ENCODE results near the gene CEBPE.
"Not testable (repeated sequence)": the region's sequence is repeated elsewhere in the genome, so short reads cannot be mapped to it uniquely, and the experiment has no call there.

The CEBPE gene

DNA sequence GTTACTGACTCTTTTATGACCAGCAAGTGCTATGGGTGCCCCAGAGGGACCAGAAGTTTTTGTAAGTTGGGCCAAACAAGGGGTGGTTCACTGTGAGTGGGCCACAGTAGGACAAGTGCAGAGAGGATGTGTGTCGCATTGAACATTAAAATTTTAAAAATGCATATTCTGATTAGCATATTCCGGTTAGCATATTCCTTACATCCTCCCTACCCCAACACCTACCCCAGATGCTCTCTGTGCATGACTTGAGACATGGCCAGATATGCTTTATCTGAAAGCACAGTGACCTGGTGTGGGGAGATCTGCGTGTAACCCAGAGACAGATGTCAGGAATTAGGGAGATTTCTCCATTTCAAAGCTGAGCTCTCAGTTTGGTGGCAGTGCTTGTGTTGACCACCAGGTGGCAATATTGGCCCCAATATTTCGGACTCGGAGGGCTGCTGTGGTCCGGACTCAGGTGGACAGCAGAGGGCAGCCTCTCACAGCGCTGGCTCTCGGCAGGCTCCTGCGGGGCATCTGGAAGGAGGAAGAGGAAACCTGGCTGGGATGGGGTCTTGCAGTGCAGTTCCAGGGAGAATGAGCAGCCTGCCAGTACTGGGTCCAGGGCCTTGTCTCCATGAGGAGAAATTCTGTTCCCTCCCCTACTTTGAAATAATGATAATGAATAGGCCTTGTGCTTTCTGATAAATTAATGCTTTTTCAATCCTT, 1.6 kb upstream of the CEBPE start:
- DNase-seq: peak; percentile 15 to 85 (median 78)

DNA sequence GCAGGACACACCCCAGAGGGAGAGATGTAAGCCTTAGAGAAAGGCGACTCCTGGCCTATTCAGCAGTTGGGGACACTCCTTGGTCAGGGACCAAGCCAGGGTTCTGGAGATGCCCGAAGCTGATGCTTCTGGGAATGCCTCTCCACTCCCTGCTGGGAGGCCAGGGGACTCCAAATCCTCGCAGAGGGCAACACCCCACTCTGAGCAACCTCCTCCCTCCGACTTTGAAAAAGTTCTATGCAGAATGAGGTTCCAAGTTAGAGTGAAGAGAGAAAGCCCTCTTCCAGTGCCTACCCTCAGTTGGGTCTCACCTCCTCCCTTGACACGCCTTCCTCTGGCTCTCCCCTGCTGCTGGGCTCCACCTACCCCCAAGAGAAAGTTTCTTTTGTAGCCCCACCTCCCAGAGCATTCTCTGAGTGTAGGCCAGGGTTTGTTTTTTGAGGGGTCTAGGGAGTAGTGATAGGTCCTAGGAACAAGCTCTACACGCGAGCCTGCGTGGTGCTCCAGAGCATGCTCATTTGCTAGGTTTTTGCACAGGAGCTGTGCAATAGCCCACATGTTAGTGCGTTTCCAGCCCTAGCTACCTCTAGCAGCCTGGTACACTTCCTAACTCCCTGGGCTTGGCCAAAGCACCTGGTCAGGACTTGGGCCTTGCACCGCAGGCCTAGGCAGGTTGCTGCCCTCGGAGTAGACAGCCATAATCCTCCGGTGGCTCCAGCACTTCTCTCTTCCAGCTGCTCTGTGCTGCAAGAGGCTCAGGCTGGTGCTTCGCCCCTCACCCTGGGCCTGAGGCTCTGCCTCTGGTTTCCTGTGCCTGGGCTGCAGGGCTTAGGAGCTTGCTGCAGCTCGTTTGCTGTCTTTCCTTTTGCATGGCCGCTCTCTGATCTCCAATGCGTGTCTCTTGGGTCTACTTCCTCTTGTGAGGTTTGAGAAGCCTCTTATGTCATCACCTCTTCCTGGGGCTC, 590 bp upstream of the CEBPE start:
- peak in 3 of 14 donors; percentile 9 to 25 (median 17) for DNase-seq

- DNase-seq: no peak
Observed at GRCh38 chr14:23117371-23118020, 1.6 kb downstream of the CEBPE start.

- no peak for DNase-seq
Observed at GRCh38 chr14:23115918-23116317, 3.1 kb downstream of the CEBPE start.

GRCh38 chr14:23115039-23115731, 3.9 kb downstream of the CEBPE start:
- no peak for DNase-seq

DNA sequence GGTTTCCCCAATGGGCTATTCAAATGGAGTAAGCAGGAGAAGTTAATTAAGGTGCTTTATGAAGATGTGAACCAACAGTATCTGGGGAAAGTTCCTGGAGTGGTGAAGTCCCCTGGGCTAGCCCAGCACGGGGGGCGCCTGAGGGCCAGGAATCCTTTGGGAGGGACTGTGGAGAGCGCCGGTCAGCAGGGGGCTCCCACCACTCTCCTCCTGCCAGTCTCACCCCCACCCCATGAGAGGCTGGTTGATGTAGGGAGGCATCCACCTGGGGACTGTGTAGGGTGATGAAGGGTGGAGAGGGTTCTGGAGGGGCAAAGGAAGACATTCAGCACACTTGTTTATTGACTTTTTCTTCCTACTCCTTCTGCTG, 4.4 kb downstream of the CEBPE start:
- DNase-seq: no peak

DNA sequence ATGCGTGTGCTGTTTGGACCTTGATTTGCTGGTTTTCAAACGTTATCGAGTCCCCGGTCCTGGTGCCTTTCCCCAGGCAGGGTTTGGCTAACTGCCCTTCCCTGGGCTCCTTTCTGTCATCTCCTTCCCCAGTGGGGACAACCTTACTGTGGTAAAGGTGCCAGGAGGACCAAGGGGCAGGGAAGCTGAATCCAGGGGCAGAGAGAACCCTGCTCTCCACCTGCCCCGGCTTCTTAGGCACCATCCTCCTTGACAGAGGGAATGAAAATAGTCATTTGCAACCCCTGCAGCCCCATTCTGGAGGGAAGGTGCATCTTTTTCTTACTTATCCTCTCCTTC, 5.0 kb downstream of the CEBPE start:
- no peak for DNase-seq

- DNase-seq: no peak
Observed at GRCh38 chr14:23113431-23114119, 5.5 kb downstream of the CEBPE start.

GRCh38 chr14:23112359-23113178, 6.5 kb downstream of the CEBPE start:
- no peak for DNase-seq

- no peak for DNase-seq
Observed at GRCh38 chr14:23110579-23111365, 8.3 kb downstream of the CEBPE start.

- DNase-seq: no peak
Observed at GRCh38 chr14:23109769-23110168, 9.3 kb downstream of the CEBPE start.

GRCh38 chr14:23108169-23108568, 10.9 kb downstream of the CEBPE start:
- DNase-seq: not testable (repeated sequence)

DNA sequence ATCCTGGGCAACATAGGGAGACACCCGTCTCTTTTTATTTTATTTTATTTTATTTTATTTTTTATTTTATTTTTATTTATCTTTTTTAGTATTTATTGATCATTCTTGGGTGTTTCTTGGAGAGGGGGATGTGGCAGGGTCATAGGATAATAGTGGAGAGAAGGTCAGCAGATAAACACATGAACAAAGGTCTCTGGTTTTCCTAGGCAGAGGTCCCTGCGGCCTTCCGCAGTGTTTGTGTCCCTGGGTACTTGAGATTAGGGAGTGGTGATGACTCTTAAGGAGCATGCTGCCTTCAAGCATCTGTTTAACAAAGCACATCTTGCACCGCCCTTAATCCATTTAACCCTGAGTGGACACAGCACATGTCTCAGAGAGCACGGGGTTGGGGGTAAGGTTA, 11.4 kb downstream of the CEBPE start:
- not testable (repeated sequence) for DNase-seq

DNA sequence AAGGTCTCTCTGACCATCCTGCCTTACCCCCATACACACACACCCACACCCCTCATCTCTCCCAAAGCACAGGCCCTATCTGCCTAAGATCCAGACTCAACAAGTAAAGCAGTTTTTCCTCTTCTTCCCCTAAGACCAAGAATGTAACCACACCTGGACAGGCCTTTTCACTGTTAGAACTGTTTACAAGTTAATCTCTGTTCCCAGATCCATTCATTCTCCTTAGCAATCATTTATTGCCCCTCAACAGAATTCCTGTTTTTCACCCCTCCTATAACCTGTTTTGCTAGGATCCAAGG, 12.4 kb downstream of the CEBPE start:
- DNase-seq: no peak

DNA sequence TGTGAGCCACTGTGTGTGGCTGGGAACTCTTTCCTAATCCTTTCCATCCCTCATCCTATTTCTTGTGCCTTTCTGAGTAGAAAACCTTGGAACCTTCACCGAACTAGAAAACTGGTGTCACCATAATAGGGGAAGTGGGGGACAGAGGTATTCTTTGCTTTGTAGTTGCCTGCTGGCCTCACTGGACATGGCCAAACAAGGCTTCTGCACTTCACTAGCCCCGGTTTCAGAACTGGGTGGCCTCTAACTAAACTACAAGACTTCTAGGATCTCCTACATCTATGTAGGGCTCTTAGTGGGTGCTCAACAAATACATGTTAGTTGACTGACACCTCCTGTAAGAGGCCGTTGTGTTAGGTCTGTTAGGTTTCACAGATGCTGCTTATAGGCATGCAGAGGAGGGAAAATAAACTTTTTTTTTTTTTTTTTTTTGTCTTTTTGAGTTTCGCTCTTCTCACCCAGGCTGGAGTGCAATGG, 13.7 kb downstream of the CEBPE start:
- no peak for DNase-seq

GRCh38 chr14:23104591-23105347, 14.3 kb downstream of the CEBPE start, which contains the start of gene CIROP:
CIROP (minus strand) TSS chr14:23104989; CDS start chr14:23104920, 69 bp downstream.
- DNase-seq: peak in 1 of 14 donors; percentile 12

DNA sequence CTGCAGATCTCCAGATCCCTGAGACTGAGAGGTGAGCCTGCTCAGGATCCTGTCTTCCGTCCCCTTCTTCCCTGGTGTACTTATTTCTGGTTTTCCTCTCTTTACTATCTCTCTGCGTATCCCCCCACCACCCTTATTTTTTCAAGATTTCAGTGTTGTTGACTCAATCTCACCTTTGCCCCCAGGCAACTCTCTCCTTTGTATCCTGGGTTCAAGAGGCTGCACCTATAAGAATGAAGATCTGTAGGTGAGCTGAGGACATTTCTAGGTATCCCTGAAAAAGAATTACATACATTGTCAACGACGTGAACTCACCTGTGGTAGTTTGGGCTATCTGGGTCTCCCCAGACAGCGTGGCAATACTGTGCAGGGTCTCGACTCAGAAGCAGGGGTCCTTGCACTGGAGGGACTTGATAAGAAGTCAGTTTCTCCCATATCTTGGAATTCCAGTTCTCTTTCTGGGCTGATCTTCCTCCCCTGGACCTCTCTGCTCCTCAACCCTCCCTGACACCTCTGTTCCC, 14.9 kb downstream of the CEBPE start:
- DNase-seq: no peak

GRCh38 chr14:23103581-23103980, 15.5 kb downstream of the CEBPE start:
- DNase-seq: no peak

DNA sequence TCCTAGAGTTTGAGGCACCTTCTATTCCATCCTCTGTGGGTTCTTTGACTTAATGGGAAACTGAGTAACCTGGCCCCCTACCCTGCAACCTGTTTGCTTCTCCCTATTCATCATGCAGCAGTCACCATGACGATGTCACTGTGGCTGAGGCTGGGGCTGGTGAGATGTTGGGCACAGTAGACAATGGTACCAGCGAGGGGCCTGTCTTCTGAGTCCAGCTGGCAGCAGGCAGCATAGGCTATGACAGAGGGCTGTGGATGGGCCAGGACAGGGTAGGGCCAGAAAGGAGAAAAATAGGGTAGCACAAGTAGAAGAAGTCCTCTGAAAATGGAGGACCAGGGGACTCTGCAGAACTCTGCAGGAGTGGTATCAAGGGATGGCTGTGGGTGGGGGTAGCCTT, 16.3 kb downstream of the CEBPE start:
- peak in 2 of 14 donors; percentile 10 to 13 for DNase-seq
